K562 (cell line): Measurements from ENCODE around the gene EXOC4.

ENCODE experiments used
- EZH2 ChIP-seq: IDR thresholded peaks from 2 replicates; pipeline ENCODE4 v1.6.1; 2012; ENCODE audit warnings: low read depth, mild to moderate bottlenecking, inconsistent platforms, low read length, borderline replicate concordance
- TAF7 ChIP-seq: fragments of 450-650 bp; IDR thresholded peaks from 2 replicates; pipeline ENCODE4 v1.6.1; 2016; ENCODE audit warnings: missing genetic modification characterization, missing compliant biosample characterization
- TF ChIP-seq, protein P1 (sequence below): fragments of 250-450 bp; sonication (Bioruptor Pico); IDR thresholded peaks from 2 replicates; pipeline ENCODE4 v1.9.0; 2021; ENCODE audit warnings: mild to moderate bottlenecking
- TF ChIP-seq, protein P2 (sequence below): fragments of 450-650 bp; IDR thresholded peaks from 2 replicates; pipeline ENCODE4 v1.6.1; 2017; ENCODE audit warnings: antibody characterized with exemption, mild to moderate bottlenecking

DNA sequence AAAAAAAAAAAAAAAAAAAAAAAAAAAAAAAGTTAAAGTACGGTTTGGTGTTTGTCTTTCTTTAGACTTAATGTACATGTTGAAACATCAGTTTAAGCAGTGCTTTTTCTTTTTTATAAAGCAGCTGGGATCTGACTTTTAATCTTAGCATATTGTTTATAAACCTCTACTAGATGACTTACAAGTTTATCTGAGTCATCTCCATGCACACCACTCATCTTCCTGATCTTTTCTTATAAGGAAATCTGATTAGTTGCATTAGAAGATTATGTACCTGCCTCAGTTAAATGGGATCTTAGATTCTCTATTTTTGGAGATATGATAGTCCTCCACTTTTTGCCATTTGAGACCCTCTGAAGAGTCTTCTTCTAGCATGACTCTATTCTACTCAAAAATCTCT, 482.3 kb downstream of the EXOC4 start:
- TF ChIP-seq, protein P1, sequence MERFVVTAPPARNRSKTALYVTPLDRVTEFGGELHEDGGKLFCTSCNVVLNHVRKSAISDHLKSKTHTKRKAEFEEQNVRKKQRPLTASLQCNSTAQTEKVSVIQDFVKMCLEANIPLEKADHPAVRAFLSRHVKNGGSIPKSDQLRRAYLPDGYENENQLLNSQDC (CRISPR knock-in tag) = no peak
- TF ChIP-seq EZH2 (no peak), TAF7 (tag) (no peak)
- TF ChIP-seq, protein P2, sequence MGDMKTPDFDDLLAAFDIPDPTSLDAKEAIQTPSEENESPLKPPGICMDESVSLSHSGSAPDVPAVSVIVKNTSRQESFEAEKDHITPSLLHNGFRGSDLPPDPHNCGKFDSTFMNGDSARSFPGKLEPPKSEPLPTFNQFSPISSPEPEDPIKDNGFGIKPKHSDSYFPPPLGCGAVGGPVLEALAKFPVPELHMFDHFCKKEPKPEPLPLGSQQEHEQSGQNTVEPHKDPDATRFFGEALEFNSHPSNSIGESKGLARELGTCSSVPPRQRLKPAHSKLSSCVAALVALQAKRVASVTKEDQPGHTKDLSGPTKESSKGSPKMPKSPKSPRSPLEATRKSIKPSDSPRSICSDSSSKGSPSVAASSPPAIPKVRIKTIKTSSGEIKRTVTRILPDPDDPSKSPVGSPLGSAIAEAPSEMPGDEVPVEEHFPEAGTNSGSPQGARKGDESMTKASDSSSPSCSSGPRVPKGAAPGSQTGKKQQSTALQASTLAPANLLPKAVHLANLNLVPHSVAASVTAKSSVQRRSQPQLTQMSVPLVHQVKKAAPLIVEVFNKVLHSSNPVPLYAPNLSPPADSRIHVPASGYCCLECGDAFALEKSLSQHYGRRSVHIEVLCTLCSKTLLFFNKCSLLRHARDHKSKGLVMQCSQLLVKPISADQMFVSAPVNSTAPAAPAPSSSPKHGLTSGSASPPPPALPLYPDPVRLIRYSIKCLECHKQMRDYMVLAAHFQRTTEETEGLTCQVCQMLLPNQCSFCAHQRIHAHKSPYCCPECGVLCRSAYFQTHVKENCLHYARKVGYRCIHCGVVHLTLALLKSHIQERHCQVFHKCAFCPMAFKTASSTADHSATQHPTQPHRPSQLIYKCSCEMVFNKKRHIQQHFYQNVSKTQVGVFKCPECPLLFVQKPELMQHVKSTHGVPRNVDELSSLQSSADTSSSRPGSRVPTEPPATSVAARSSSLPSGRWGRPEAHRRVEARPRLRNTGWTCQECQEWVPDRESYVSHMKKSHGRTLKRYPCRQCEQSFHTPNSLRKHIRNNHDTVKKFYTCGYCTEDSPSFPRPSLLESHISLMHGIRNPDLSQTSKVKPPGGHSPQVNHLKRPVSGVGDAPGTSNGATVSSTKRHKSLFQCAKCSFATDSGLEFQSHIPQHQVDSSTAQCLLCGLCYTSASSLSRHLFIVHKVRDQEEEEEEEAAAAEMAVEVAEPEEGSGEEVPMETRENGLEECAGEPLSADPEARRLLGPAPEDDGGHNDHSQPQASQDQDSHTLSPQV = no peak
